Parathyroid adenoma (tissue), 2 donors: ENCODE measurements around the gene TBL2.
"Not testable (repeated sequence)": the region's sequence is repeated elsewhere in the genome, so short reads cannot be mapped to it uniquely, and the experiment has no call there.

Source experiments
- H2AFZ ChIP-seq: fragments of 300-600 bp; sonication (generic); one replicate; pipeline ENCODE4 v1.7.0; 2017; ENCODE audit warnings: antibody characterized with exemption, mild to moderate bottlenecking
- H3K27ac ChIP-seq: fragments of 300-600 bp; sonication (generic); one replicate; pipeline ENCODE4 v1.7.0; 2017
- H3K27me3 ChIP-seq: fragments of 300-600 bp; sonication (generic); one replicate; pipeline ENCODE4 v1.7.0; 2017; ENCODE audit warnings: low read length; ENCODE audit not compliant: control insufficient read depth, insufficient read depth
- H3K36me3 ChIP-seq: fragments of 300-600 bp; sonication (generic); one replicate; pipeline ENCODE4 v1.7.0; 2017; ENCODE audit warnings: low read length; ENCODE audit not compliant: control insufficient read depth, insufficient read depth
- H3K4me1 ChIP-seq: fragments of 300-600 bp; sonication (generic); one replicate; pipeline ENCODE4 v1.7.0; 2017; ENCODE audit warnings: control low read depth
- H3K4me2 ChIP-seq: fragments of 300-600 bp; sonication (generic); one replicate; pipeline ENCODE4 v1.7.0; 2017; ENCODE audit warnings: low read length
- H3K4me3 ChIP-seq: fragments of 300-600 bp; sonication (generic); one replicate; pipeline ENCODE4 v1.7.0; 2017; ENCODE audit warnings: low read depth, low read length
- H3K79me2 ChIP-seq: fragments of 300-600 bp; sonication (generic); one replicate; pipeline ENCODE4 v1.7.0; 2017; ENCODE audit warnings: control low read depth
- H3K9ac ChIP-seq: fragments of 300-600 bp; sonication (generic); one replicate; pipeline ENCODE4 v1.7.0; 2017; ENCODE audit warnings: mild to moderate bottlenecking
- H3K9me3 ChIP-seq: fragments of 300-600 bp; sonication (generic); one replicate; pipeline ENCODE4 v1.7.0; 2017; ENCODE audit warnings: low read length; ENCODE audit not compliant: control insufficient read depth
- TF ChIP-seq, protein P1 (sequence below): fragments of 300-600 bp; sonication (generic); IDR thresholded peaks from one replicate; pipeline ENCODE4 v1.7.0; 2017; ENCODE audit warnings: antibody characterized with exemption, mild to moderate bottlenecking
- donor health status: primary hyperparathyroidism.

TBL2 gene

GRCh38 chr7:73586911-73587310 lies 8.5 kb upstream of the TBL2 start:
- no peak overlapping the region for H3K4me2 ChIP-seq
- H3K27ac ChIP-seq, result no peak overlapping the region
- H3K27me3 ChIP-seq, result no peaks in the 10 kb centered on the region
- H3K9ac ChIP-seq, result no peak overlapping the region
- H3K9me3 ChIP-seq, result no peaks in the 10 kb centered on the region
- H3K4me3 ChIP-seq, result no peak overlapping the region
- no peaks in the 10 kb centered on the region for H3K36me3 ChIP-seq
- H3K4me1 ChIP-seq, result no peaks in the 10 kb centered on the region
- H3K79me2 ChIP-seq, result no peaks in the 10 kb centered on the region
- no peak overlapping the region for H2AFZ ChIP-seq
- TF ChIP-seq, protein P1, sequence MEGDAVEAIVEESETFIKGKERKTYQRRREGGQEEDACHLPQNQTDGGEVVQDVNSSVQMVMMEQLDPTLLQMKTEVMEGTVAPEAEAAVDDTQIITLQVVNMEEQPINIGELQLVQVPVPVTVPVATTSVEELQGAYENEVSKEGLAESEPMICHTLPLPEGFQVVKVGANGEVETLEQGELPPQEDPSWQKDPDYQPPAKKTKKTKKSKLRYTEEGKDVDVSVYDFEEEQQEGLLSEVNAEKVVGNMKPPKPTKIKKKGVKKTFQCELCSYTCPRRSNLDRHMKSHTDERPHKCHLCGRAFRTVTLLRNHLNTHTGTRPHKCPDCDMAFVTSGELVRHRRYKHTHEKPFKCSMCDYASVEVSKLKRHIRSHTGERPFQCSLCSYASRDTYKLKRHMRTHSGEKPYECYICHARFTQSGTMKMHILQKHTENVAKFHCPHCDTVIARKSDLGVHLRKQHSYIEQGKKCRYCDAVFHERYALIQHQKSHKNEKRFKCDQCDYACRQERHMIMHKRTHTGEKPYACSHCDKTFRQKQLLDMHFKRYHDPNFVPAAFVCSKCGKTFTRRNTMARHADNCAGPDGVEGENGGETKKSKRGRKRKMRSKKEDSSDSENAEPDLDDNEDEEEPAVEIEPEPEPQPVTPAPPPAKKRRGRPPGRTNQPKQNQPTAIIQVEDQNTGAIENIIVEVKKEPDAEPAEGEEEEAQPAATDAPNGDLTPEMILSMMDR, result no peak

DNA sequence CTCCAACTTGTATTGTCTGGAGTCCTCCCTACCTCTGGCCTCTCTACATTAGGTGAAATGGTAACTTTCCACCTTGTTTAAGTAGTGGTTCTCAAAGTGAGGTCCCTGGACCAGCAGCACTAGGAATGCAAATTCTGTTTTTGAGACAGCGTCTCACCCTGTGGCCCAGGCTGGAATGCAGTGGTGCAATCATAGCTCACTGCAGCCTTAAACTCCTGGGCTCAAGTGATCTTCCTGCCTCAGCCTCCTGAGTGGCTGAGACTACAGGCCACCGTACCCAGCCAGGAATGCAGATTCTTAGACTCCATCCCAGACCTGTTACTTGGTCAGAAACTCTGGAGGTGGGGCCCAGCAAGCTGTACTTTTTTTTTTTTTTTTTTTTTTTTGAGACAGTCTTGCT lies 6.8 kb upstream of the TBL2 start:
- Histone ChIP-seq H3K36me3 (no peaks in the 10 kb centered on the region), H3K9ac (no peak overlapping the region), H3K4me3 (no peak overlapping the region), H3K4me1 (no peaks in the 10 kb centered on the region), H3K9me3 (no peaks in the 10 kb centered on the region), H3K27ac (no peak overlapping the region), H2AFZ (no peak overlapping the region), H3K27me3 (no peaks in the 10 kb centered on the region), H3K4me2 (no peak overlapping the region), H3K79me2 (no peaks in the 10 kb centered on the region)
- TF ChIP-seq, protein P1, result no peak

DNA sequence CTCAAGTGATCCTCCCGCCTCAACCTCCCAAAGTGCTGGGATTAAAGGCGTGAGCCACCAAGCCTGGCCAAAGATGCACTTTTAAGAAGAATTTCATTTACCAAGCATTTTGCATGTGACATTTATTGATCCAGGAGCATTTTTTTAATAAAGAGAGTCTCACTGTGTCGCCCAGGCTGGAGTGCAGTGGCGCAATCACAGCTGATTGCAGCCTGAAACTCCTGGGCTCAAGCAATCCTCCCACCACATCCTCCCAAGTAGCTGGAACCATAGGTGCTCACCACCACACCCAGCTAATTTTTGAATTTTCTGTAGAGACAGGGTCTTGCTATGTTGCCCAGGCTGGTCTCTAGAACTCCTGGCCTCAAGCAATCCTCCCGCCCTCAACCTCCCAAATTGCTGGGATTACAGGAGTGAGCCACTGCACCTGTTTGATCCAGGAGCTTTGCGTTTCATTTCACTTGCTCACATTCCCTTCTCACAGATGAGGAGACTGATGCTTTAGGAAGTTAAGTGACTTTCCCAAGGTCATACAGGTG lies 4.4 kb upstream of the TBL2 start:
- H3K4me1 ChIP-seq, result no peaks in the 10 kb centered on the region
- no peak overlapping the region for H3K4me2 ChIP-seq
- H3K4me3 ChIP-seq, result no peak overlapping the region
- H3K27me3 ChIP-seq, result no peaks in the 10 kb centered on the region
- TF ChIP-seq, protein P1, result no peak
- H3K9me3 ChIP-seq, result no peaks in the 10 kb centered on the region
- H3K36me3 ChIP-seq, result no peaks in the 10 kb centered on the region
- no peak overlapping the region for H3K27ac ChIP-seq
- H3K9ac ChIP-seq, result no peak overlapping the region
- H3K79me2 ChIP-seq, result peaks cover 4% of the 10 kb centered on the region
- H2AFZ ChIP-seq, result no peak overlapping the region

GRCh38 chr7:73581006-73581405 lies 2.6 kb upstream of the TBL2 start:
- H3K27ac ChIP-seq, result not testable (repeated sequence)

GRCh38 chr7:73577627-73578341 lies 595 bp downstream of the TBL2 start:
- TF ChIP-seq, protein P1, result no peak

More at GRCh38 chr7:73581006-73581405, 2.6 kb upstream of the TBL2 start:
- H3K36me3 ChIP-seq, H3K27me3 ChIP-seq, H3K79me2 ChIP-seq, H3K4me1 ChIP-seq, H3K9ac ChIP-seq, H3K4me3 ChIP-seq, H3K4me2 ChIP-seq, H2AFZ ChIP-seq, H3K9me3 ChIP-seq: not testable (repeated sequence)

More at GRCh38 chr7:73577627-73578341, 595 bp downstream of the TBL2 start:
- no peaks in the 10 kb centered on the region for H3K36me3 ChIP-seq
- peak overlapping the region; percentile 47 for H3K27ac ChIP-seq
- no peaks in the 10 kb centered on the region for H3K9me3 ChIP-seq
- H3K4me2 ChIP-seq, result peak overlapping the region; percentile 78
- no peaks in the 10 kb centered on the region for H3K4me1 ChIP-seq
- peak overlapping the region; percentile 84 for H3K9ac ChIP-seq
- peaks cover 9% of the 10 kb centered on the region for H3K79me2 ChIP-seq
- H3K4me3 ChIP-seq, result peak overlapping the region; percentile 72
- H3K27me3 ChIP-seq, result no peaks in the 10 kb centered on the region
- H2AFZ ChIP-seq, result peak overlapping the region; percentile 97
